Measurements from ENCODE around the gene CLK4.

CLK4 gene

DNA sequence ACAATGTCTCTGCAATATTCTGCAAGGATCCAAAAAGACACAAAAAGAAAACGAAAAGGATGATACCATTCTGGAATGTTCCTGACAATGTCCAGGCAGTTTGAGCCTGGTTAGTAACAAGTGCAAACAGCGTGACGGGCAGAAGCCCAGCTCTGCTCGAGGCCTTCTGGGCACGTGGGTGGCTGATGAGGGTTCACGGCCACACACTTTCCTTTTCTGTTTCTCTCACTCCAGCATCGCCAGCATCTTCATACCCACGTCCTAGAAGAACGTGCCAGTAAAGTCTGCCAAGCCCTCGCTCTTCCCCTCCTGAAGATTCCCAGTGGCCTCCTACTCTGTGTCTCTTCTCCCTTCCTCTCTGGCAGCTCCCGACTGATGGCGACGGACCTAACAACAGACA, 73.3 kb downstream of the CLK4 start:
- no peak for DNase-seq (ENCODE audit: low spot score)

All from CD4-positive, alpha-beta T cell treated with Interleukin-15 for 4 hours (primary cell).